ENCODE data around the gene CPED1. TPM values are rescaled to one million over a fixed set of nuclear protein-coding genes. Genes with fewer than 3 reads are reported as not detected.

The CPED1 gene
- total RNA-seq, 1 experiment from 2014 or later, result 0.44 TPM

- H3K9me3 Mint-ChIP-seq, result no peaks in the 10 kb centered on the region
Measured at GRCh38 chr7:121101621-121102020, 113.1 kb downstream of the CPED1 start.

GRCh38 chr7:121102619-121103018 lies 114.1 kb downstream of the CPED1 start:
- no peak overlapping the region for H3K4me3 Mint-ChIP-seq
- ChIA-PET CTCF (interaction anchor here (1.1 to 2.6 kb wide), 2 partner anchors 114 to 152 kb away, joined by 3 to 8 read pairs; partner anchors contain the start of genes CPED1 and ING3), POLR2A (no interaction called here)
- H3K27me3 Mint-ChIP-seq (ENCODE audit: low read depth), result no peaks in the 10 kb centered on the region
- DNase-seq (ENCODE audit: low spot score) (no peak), ATAC-seq (peak; percentile 71)
- H3K9me3 Mint-ChIP-seq, result no peaks in the 10 kb centered on the region
- H3K27ac Mint-ChIP-seq, result peak overlapping the region; percentile 79; the same call in 1 of the 2 replicates
- no peaks in the 10 kb centered on the region for H3K36me3 Mint-ChIP-seq
- peaks cover 32% of the 10 kb centered on the region for H3K4me1 Mint-ChIP-seq
- TF ChIP-seq ETV6 (CRISPR knock-in tag; IDR thresholded peaks at IDR 0.05) (no peak), TEAD1 (CRISPR knock-in tag; IDR thresholded peaks at IDR 0.05) (no peak), NFATC4 (CRISPR knock-in tag; IDR thresholded peaks at IDR 0.05) (no peak), NFE2L1 (CRISPR knock-in tag; IDR thresholded peaks at IDR 0.05) (no peak), FOXJ3 (CRISPR knock-in tag; IDR thresholded peaks at IDR 0.05; ENCODE audit: borderline replicate concordance) (no peak), E2F1 (CRISPR knock-in tag; IDR thresholded peaks at IDR 0.05) (no peak), JAZF1 (CRISPR knock-in tag; IDR thresholded peaks at IDR 0.05) (no peak), SOX15 (CRISPR knock-in tag; IDR thresholded peaks at IDR 0.05) (no peak), ZNF121 (CRISPR knock-in tag; IDR thresholded peaks at IDR 0.05) (no peak), ZNF425 (CRISPR knock-in tag; conservative IDR thresholded peaks at IDR 0.05) (no peak), FOXP4 (CRISPR knock-in tag; IDR thresholded peaks at IDR 0.05) (no peak), ATF2 (CRISPR knock-in tag; IDR thresholded peaks at IDR 0.05; ENCODE audit: borderline replicate concordance, low read depth) (no peak), ZNF396 (CRISPR knock-in tag; IDR thresholded peaks at IDR 0.05; ENCODE audit: borderline replicate concordance) (no peak), ZSCAN18 (CRISPR knock-in tag; IDR thresholded peaks at IDR 0.05) (no peak), GABPB1 (CRISPR knock-in tag; IDR thresholded peaks at IDR 0.05) (no peak), TEAD4 (CRISPR knock-in tag; IDR thresholded peaks at IDR 0.05) (no peak), ESRRA (CRISPR knock-in tag; IDR thresholded peaks at IDR 0.05; ENCODE audit: borderline replicate concordance) (no peak)

More at GRCh38 chr7:121101621-121102020, 113.1 kb downstream of the CPED1 start:
- ChIA-PET CTCF (interaction anchor here (1.0 to 2.6 kb wide), 4 partner anchors 113 to 309 kb away, joined by 3 to 8 read pairs (median 4); partner anchors contain the start of genes CPED1, ING3 and WNT16), POLR2A (no interaction called here)
- no peaks in the 10 kb centered on the region for H3K27me3 Mint-ChIP-seq (ENCODE audit: low read depth)
- DNase-seq (ENCODE audit: low spot score) (no peak), ATAC-seq (peak; percentile 72)
- H3K4me3 Mint-ChIP-seq, result no peak overlapping the region
- H3K4me1 Mint-ChIP-seq, result peaks cover 32% of the 10 kb centered on the region
- no peaks in the 10 kb centered on the region for H3K36me3 Mint-ChIP-seq
- TF ChIP-seq HMGA2 (CRISPR knock-in tag; IDR thresholded peaks at IDR 0.05), result no peak
- TF ChIP-seq ZNF416 (CRISPR knock-in tag; IDR thresholded peaks at IDR 0.05), result no peak
- no peak for TF ChIP-seq RORB (CRISPR knock-in tag; IDR thresholded peaks at IDR 0.05)
- no peak for TF ChIP-seq AFF4 (CRISPR knock-in tag; IDR thresholded peaks at IDR 0.05; ENCODE audit: borderline replicate concordance)
- TF ChIP-seq NR1H2 (CRISPR knock-in tag; IDR thresholded peaks at IDR 0.05), result no peak
- TF ChIP-seq FOXP1 (CRISPR knock-in tag; IDR thresholded peaks at IDR 0.05; ENCODE audit: borderline replicate concordance), result no peak
- no peak for TF ChIP-seq TEAD1 (CRISPR knock-in tag; IDR thresholded peaks at IDR 0.05)
- 0 out of 2 replicates have a peak overlapping the region, but pooled peaks have one; percentile 29 for H3K27ac Mint-ChIP-seq

Measured in WTC11 (cell line).